ENCODE results near the gene PRSS38.
"Not testable (repeated sequence)": the region's sequence is repeated elsewhere in the genome, so short reads cannot be mapped to it uniquely, and the experiment has no call there.

Gene PRSS38

GRCh38 chr1:227846265-227846858, 30.9 kb downstream of the PRSS38 start:
- no peak for DNase-seq

DNA sequence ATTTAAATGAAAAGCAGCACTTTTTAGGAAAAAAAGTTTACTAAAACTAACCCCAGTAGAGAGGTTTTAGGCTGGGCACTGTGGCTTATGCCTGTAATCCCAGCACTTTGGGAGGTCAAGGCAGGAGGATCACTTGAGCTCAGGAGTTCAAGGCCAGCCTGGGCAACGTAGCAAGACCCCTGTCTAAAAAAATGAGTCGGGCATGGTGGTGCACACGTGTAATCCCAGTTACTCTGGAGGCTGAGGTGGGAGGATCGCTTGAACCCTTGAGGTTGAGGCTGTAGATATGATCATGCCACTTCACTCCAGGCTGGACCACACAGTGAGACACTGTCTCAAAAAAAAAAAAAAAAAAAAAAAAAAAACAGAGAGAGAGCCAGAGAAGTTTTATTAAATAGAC, 31.6 kb downstream of the PRSS38 start:
- DNase-seq: not testable (repeated sequence)

DNA sequence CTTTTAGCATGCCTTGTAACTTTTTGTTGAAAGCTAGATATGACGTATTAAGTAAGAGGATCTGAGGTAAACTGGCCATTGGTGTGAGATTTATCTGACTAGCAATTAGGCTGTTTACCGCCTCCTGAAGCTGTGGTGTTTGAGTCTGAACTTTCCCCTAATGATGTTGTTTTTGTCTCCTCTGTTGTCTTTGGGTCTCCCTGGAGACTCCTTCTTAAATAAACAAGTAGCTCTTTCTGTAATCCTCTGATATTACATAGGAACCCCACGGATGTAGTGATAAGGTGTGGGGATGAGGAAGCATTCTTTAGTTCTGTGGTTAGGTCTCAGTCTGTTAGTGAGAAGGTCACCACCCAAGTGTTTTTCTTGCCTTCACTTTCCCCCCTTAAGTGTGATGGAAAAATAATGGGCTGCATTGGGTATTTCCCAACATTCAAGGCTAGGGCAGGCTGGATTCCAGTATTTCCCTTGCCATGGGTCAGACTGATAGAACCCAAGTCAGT, 33.0 kb downstream of the PRSS38 start:
- DNase-seq: no peak

DNA sequence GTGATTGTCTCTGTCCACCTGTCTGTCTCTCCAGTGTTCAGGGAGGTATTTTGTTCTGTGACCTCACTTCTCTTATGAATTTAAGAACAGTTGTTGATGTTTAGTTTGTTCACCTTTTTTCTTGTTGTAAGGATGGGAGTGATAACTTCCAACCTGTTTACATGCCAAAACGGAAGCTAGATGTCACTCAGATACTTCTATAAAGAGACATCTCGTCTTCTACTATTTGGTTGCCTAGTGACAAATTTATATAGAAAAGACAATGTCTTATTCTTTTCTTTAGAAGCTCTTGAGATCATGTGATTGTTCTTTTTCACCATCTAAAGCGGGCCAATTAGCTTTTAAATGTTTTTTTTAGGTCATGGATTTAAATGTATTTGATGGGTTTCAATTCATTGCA, 33.8 kb downstream of the PRSS38 start:
- no peak for DNase-seq

DNA sequence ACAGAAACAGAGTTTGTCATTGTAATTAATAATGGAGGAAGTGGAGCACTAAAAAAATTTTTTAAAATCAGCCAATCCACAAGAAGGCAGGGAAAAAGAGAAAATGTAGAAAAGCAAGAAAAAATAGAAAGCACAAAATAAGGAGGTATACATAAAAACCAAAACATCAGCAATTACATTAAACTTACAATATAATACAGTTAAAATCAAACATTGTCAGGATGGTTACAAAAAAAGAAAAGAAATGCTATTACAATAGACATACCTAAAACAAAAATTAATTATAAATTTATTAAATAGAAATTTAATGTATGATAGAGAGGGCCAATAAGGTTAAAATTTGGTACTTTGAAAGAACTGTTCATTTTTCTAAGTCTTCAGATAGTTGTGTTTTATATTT, 38.7 kb downstream of the PRSS38 start:
- no peak for DNase-seq

DNA sequence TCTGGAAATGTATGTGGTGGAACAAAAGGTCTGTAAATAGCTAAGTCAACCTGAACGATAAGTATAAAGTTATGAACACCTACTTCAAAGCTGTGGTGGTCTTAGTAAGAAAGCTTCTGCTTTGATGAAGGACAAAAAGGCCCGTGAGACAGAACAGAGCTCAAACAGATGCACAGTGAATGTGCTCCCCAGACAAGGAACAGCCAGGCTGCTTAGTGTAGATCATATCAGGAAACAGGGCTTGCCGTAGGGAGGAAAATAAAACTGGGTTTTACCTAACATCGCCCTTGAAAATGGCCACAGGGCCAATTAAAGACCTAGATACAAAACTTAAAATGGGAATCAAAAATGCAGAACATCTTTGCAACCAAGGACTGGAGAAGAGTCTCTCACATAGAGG, 40.2 kb downstream of the PRSS38 start:
- DNase-seq: no peak

DNA sequence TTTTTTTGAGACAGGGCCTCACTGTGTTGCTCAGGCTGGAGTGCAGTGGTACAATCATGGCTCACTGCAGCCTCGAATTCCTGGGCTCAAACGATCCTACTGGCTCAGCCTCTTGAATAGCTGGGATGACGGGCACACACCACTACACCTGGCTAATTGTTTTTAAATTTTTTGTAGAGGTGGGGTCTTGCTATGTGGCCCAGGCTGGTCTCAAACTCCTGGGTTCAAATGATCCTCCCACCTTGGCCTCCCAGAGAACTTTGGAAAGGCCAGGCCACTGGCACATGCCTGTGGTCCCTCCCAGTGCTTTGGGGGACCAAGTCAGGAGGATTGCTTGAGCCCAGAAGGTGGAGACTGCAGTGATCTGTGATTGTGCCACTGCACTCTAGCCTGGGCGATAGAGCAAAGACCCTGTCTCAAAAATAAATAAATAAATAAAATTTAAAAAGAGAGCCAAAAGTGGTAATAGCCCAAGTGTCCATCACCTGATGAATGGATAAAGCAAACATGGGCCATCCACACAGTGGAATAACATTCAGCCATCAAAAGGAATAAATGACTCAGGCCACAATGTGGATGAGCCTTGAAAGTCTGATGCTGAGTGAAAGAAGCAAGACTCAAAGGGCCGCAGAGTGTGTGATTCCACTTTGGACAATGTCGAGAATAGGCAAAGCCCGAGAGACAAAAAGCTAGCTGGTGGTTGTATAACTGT, 40.8 kb downstream of the PRSS38 start:
- no peak for DNase-seq

DNA sequence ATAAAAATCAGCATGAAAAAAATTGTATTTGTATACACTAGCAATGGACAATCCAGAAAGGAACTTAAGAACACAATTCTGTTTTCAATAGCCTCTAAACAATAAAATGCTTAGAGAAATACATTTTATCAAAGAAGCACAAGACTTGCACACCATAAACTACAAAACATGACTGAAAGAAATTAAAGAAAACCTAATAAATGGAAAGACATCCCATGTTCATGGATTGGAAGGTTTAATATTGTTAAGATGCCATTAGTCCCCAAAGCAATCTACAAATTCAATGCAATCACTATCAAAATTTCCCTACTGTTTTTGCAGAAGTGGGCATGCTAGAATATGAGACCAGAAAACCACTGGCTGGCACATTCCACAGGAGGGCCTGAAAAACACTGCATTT, 49.4 kb downstream of the PRSS38 start:
- DNase-seq: no peak

GRCh38 chr1:227869279-227869842, 53.9 kb downstream of the PRSS38 start:
- no peak for DNase-seq

DNA sequence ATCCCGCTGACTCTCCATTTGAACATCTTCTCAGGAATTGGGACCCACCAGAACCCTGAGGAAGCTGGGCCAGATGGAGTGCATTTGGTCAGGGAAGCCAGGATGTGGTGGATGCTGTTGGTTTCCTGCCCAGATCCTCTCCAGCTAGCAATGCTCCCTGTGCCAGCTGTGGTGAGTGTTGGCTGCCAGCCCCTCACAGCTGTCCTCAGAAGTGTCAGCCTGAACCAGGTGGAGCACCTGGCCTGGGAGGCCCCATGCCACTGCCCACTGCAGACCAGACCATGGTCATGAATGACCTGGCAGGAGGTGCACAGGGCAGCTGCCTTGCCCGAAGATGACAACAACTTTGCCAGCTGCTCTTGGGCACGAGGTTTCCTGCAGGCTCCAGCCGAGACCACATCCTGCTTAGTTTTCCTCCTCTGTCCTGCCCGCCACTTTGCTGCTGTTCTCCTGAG, 54.4 kb downstream of the PRSS38 start:
- no peak for DNase-seq

- no peak for DNase-seq
Observed at GRCh38 chr1:227870366-227870765, 54.9 kb downstream of the PRSS38 start.

GRCh38 chr1:227871892-227872291, 56.4 kb downstream of the PRSS38 start:
- DNase-seq: not testable (repeated sequence)

DNA sequence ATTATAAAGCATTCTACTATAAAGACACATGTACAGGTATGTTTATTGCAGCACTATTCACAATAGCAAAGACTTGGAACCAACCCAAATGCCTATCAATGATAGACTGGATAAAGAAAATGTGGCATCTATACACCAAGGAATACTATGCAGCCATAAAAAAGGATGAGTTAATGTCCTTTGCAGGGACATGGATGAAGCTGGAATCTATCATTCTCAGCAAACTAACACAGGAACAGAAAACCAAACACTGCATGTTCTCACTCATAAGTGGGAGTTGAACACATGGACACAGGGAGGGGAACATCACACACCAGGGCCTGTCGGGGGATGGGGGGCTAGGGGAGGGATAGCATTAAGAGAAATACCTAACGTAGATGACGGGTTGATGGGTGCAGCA, 62.3 kb downstream of the PRSS38 start:
- not testable (repeated sequence) for DNase-seq

DNA sequence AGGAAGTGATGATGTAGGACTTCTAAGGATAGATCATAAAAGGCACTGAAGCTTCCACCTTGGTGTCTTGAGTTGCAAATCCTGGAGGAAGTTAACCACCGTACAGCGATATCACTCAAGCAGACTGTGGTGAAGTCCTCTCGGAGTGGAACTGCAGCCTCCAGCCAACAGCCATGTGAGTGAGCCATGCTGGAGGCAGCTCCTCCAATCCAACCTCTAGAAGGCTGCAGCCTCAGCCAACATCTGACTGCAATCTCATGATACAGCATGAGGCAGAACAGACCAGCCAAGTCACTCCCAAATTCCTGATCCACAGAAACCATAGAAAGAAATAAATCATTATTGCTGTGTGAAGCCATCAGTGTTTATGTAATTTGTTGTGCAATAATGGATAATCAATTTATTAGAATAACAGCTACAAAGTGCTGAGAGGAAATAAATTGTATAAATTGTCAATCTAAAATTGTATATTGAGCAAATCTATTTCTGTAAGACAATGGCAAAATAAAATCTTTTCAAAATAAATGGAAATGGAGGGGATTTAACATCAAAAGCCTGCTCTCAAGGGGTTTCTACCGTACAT, 65.0 kb downstream of the PRSS38 start:
- DNase-seq: no peak

DNA sequence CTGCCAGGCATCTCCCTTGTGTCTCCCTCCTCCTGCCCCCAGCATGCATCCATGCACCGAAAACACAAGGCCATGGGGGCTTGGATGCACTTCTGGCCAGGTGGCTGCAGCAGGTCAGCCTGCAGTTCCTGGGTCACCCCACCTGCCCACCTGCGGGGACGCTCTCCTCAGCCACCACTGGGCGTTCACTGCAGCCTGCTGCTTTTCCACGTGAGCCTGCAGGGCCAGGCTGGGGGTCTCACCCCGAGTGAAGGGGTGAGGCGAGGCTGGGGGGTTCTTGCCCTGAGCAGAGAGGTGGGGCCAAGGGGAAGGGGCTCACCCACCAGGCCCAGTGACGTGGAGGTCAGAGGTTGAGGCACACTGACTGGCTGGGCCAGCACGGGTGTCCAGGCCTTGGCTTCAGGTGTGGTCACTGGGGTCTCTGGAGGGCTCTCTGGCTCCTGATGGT, 67.6 kb downstream of the PRSS38 start:
- peak; percentile 6 for DNase-seq

- DNase-seq: peak; percentile 6
Observed at GRCh38 chr1:227883641-227884301, 68.3 kb downstream of the PRSS38 start.

DNA sequence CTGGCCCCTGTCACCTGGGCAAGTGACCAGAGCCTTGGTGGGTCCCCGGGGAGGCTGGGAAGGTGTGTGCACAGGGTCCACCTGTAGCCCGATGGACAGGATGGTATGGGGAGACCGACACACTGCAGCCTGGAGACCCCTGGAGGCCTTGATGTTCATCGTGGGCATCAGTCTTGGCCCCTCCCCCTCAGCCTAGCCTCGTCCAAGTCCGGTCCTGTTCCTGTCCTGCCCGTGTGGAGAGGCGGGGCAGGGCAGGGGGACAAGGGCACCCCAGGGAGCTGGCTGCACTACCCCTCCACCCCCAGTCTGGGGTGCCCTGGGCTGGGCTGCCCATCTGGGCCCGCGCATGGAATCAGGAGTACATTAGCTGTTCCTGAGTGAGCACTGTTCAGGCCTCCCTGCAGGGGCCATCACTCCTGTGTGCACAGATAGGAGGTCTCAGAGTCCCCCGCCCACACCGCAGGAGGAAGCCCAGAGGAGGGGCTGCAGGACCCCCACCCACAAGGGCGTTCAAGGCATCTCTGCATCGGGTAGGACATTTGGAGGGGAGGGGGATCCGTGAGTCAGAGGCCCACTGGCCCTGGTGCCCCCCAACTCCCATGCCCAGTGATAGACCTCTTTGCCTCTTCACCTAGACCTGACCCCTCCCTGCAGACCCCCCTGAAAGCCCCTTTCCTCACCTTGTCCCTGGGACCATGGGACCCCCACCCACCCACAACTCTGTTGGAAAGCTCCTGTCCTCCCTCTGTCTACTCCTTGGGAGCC, 69.1 kb downstream of the PRSS38 start:
- DNase-seq: no peak

GRCh38 chr1:227885135-227885647, 69.7 kb downstream of the PRSS38 start:
- peak; percentile 13 for DNase-seq

DNA sequence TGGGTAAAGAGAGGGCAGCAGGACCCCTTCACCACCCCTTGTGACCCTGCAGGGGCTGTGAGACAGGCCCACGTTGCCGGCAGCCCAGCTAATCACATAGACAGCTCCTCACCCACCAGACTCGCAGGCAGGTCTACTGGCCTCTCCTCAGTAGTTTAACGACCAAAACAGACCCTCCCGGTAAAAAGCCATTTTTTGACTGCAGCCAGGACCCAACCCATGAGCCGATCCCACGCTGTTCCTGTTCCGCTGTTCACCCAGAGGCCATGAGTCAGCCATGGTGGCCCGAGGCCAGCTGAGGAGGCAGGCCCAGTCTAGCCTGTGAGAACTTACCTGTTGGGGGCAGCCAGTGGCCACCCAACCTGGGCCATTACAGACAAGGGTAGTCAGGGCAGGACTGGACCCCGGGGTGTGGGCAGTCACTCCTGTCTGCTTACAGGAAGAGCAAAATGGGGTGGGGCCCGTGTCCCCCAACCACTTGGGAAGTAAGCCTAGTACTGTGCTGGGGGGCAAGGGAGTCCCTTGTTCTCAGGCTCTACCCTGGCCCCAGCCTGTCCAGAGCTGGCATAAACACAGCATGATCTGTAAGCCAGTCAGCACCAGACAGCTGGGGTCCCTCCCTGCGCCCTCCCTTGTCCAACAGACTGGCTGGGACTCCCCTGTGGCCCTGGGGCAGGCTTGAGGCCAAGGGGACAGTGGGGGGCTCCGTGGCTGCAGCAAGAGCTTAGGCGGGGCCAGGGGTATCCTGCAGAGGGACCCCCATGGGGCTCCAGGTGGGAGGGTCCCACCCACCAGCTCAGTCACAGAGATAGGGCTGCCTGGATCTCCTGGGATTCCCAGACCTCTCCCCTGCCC, 70.4 kb downstream of the PRSS38 start:
- DNase-seq: peak; percentile 7

- DNase-seq: peak; percentile 7
Observed at GRCh38 chr1:227886503-227886961, 71.1 kb downstream of the PRSS38 start.
